GM12878 (cell line): ENCODE results near the gene PIGS. TPM values are rescaled to one million over a fixed set of nuclear protein-coding genes. Genes with fewer than 3 reads are reported as not detected.

Experiments used
- ATAC-seq: fragments of 200-7000 bp; cut with Tn5 transposase; 3 replicates; pipeline ENCODE4 v1.9.1; 2020; ENCODE audit warnings: mild to moderate bottlenecking, moderate library complexity
- BruUV-seq: library from RNA; stranded (reverse); fragments of 400-500 nt; replicated peaks from 2 replicates; lab custom pipeline; 2021; lab: Mats Ljungman, UMichigan
- CTCF ChIA-PET: fragments of 300-600 bp; sonication (Branson Sonifier 250); formaldehyde crosslinking; extraction: SDS; loops from one replicate; lab custom pipeline; 2021; ENCODE audit warnings: inconsistent platforms; lab: Yijun Ruan, JAX
- POLR2A ChIA-PET: fragments of 350-600 bp; formaldehyde crosslinking; extraction: SDS; loops from one replicate; lab custom pipeline; 2021; ENCODE audit warnings: inconsistent platforms; lab: Charles Lee
- RAD21 ChIA-PET: fragments of 300-600 bp; sonication (Branson Sonifier 250); formaldehyde crosslinking; loops from one replicate; lab custom pipeline; 2023; ENCODE audit warnings: antibody characterized with exemption; ENCODE audit not compliant: unreplicated experiment; lab: Charles Lee
- SMC1A ChIA-PET: fragments of 300-600 bp; sonication (Branson Sonifier 250); formaldehyde crosslinking; loops from one replicate; lab custom pipeline; 2023; ENCODE audit not compliant: unreplicated experiment, uncharacterized antibody; lab: Charles Lee
- DNase-seq: peaks from one replicate; pipeline ENCODE4 v3.0.0-alpha.2; 2011; ENCODE audit warnings: low read depth, low spot score
- FAIRE-seq: peaks from 3 replicates; lab custom pipeline; 2011; peaks lifted over from hg19 to GRCh38; lab: Jason Lieb, UNC
- H2AFZ ChIP-seq: 2 replicates; pipeline ENCODE4 v1.6.0; 2011; ENCODE audit warnings: low read depth, low read length, control low read depth; ENCODE audit not compliant: control insufficient read depth
- H3K27ac ChIP-seq: 2 replicates; pipeline ENCODE4 v1.5.1; 2011; ENCODE audit warnings: control low read depth; ENCODE audit not compliant: control insufficient read depth, insufficient read depth
- H3K27me3 ChIP-seq, 2 experiments: replicated peaks in 1 of 2; 2 replicates each; pipeline versions ENCODE4 v1.6.0 to v1.6.1; 2011; ENCODE audit warnings: low read length in 1 of 2; ENCODE audit not compliant: control insufficient read depth in 2 of 2, insufficient read depth in 2 of 2
- H3K36me3 ChIP-seq, 2 experiments: 2 replicates each; pipeline ENCODE4 v1.5.1; 2011; ENCODE audit warnings: low read length in 1 of 2; ENCODE audit not compliant: control insufficient read depth in 2 of 2, insufficient read depth in 2 of 2
- H3K4me1 ChIP-seq: 2 replicates; pipeline ENCODE4 v1.6.1; 2011; ENCODE audit warnings: mild to moderate bottlenecking, low read length, moderate library complexity, mixed read lengths; ENCODE audit not compliant: control insufficient read depth, insufficient read depth
- H3K4me2 ChIP-seq: 2 replicates; pipeline ENCODE4 v1.6.0; 2011; ENCODE audit warnings: control low read depth; ENCODE audit not compliant: control insufficient read depth, insufficient read depth
- H3K4me3 ChIP-seq: fragments of 200-600 bp; sonication (generic); 2 replicates; pipeline ENCODE4 v1.5.1; 2016
- H3K79me2 ChIP-seq: 2 replicates; pipeline ENCODE4 v1.6.0; 2011; ENCODE audit warnings: low read length; ENCODE audit not compliant: control insufficient read depth, insufficient read depth
- H3K9ac ChIP-seq: 2 replicates; pipeline ENCODE4 v1.8.0; 2011; ENCODE audit warnings: low read length, control low read depth, mixed read lengths; ENCODE audit not compliant: control insufficient read depth, insufficient read depth
- H3K9me3 ChIP-seq: replicated peaks from 3 replicates; pipeline ENCODE4 v1.5.1; 2011; ENCODE audit warnings: mild to moderate bottlenecking, low read length; ENCODE audit not compliant: control insufficient read depth, insufficient read depth
- H4K20me1 ChIP-seq: 2 replicates; pipeline ENCODE4 v1.6.0; 2011; ENCODE audit not compliant: control insufficient read depth, insufficient read depth
- ATF2 ChIP-seq: IDR thresholded peaks from 2 replicates; pipeline ENCODE4 v1.6.1; 2012; ENCODE audit warnings: low read length, inconsistent platforms
- BACH1 ChIP-seq: fragments of 450-650 bp; IDR thresholded peaks from 2 replicates; pipeline ENCODE4 v1.6.1; 2017; ENCODE audit warnings: mild to moderate bottlenecking, borderline replicate concordance
- BRCA1 ChIP-seq: IDR thresholded peaks from 2 replicates; pipeline ENCODE4 v1.6.1; 2011; ENCODE audit warnings: low read depth, low read length, improper control_type of control experiment
- CHD2 ChIP-seq: IDR thresholded peaks from 2 replicates; pipeline ENCODE4 v1.6.1; 2011; ENCODE audit warnings: low read depth, low read length, improper control_type of control experiment, borderline replicate concordance
- MLLT1 ChIP-seq: fragments of 450-650 bp; IDR thresholded peaks from 2 replicates; pipeline ENCODE4 v1.6.1; 2016; ENCODE audit warnings: mild to moderate bottlenecking
- SKIL ChIP-seq: fragments of 450-650 bp; IDR thresholded peaks from 2 replicates; pipeline ENCODE4 v1.6.1; 2017; ENCODE audit warnings: mild to moderate bottlenecking, low read depth, inconsistent platforms; ENCODE audit not compliant: poor library complexity, severe bottlenecking
- TCF7 ChIP-seq: IDR thresholded peaks from 2 replicates; pipeline ENCODE4 v1.6.1; 2014; ENCODE audit warnings: antibody characterized with exemption, borderline replicate concordance
- USF2 ChIP-seq: IDR thresholded peaks from 2 replicates; pipeline ENCODE4 v1.6.1; 2011; ENCODE audit warnings: low read depth, low read length, improper control_type of control experiment, borderline replicate concordance
- WRNIP1 ChIP-seq: IDR thresholded peaks from 2 replicates; pipeline ENCODE4 v1.6.1; 2011; ENCODE audit warnings: low read depth, low read length, improper control_type of control experiment, borderline replicate concordance
- ZBTB40 ChIP-seq: fragments of 450-650 bp; IDR thresholded peaks from 2 replicates; pipeline ENCODE4 v1.6.1; 2016; ENCODE audit warnings: mild to moderate bottlenecking, moderate library complexity, borderline replicate concordance
- ZNF207 ChIP-seq: fragments of 450-650 bp; IDR thresholded peaks from 2 replicates; pipeline ENCODE4 v1.6.1; 2014; ENCODE audit warnings: antibody characterized with exemption, mild to moderate bottlenecking, borderline replicate concordance
- WGBS: methylation state at CpG from one replicate; pipeline ENCODE4 v1.1.6; 2016; ENCODE audit warnings: low lambda C conversion rate; ENCODE audit not compliant: insufficient replicate concordance, insufficient coverage; ENCODE audit errors: missing lambda C conversion rate; 5-methylcytosine and 5-hydroxymethylcytosine counted together
- in situ Hi-C: fragments of 300-500 bp; cut with MboI; formaldehyde crosslinking; loops from 9 replicates; pipeline ENCODE4 v1.14.3; 2018; ENCODE audit warnings: mixed read lengths
- intact Hi-C: fragments of 100-400 bp; cut with micrococcal nuclease; formaldehyde crosslinking; loops from one replicate; pipeline ENCODE4 v1.14.2; 2022; ENCODE audit not compliant: unreplicated experiment
- polyA plus RNA-seq, 11 experiments: library from polyadenylated mRNA; depleted of rRNA in 4 of 11; unstranded in 6 of 11; stranded (reverse) in 5 of 11; fragments of >200 nt; fragmentation: Nextera tagmentation in 4 of 11; fragmentation: Illumina TruSeq in 1 of 11; extraction: Ambion mirVana in 4 of 11; extraction: Trizol in 1 of 11; gene quantifications; 1 replicate in 1 of 11; 2 replicates in 10 of 11; pipeline versions ENCODE4 v1.2.1 to v1.2.3, GENCODE V29; 2011 to 2016; ENCODE audit warnings: inconsistent platforms in 2 of 11, missing spikeins in 2 of 11, low read depth in 1 of 11
- total RNA-seq, 4 experiments: library from RNA; depleted of rRNA in 3 of 4; stranded (reverse); fragments of >200 nt in 3 of 4; fragmentation: Illumina TruSeq in 1 of 4; extraction: Trizol in 1 of 4; gene quantifications; 2 replicates each; pipeline versions ENCODE4 v1.2.1 to v1.2.3, GENCODE V29; 2013 to 2021

The PIGS gene
- total and polyA plus RNA-seq, 10 of the 15 experiments (the other 5 are each of a cell fraction or from before 2014, with no cell fraction given): 27.5 to 73.7 (median 50.7) TPM

GRCh38 chr17:28536532-28537218, 34.6 kb downstream of the PIGS start:
- H3K4me3 ChIP-seq: no peak overlapping the region
- no peaks in the 10 kb centered on the region for H3K36me3 ChIP-seq
- H3K79me2 ChIP-seq: no peaks in the 10 kb centered on the region
- DNase-seq (no peak), ATAC-seq (no peak), FAIRE-seq (no peak)
- ChIA-PET CTCF (interaction anchor here (1.0 to 4.2 kb wide), 4 partner anchors 11 to 49 kb away, joined by 3 to 59 read pairs (median 3); no protein-coding TSS in a partner anchor), SMC1A (interaction anchor here (1.6 kb wide), 1 partner anchor 41 kb away, joined by 6 read pairs; no protein-coding TSS in a partner anchor), POLR2A (interaction anchor here (1.2 kb wide), 1 partner anchor 11 kb away, joined by 3 read pairs; no protein-coding TSS in a partner anchor), RAD21 (interaction anchor here (1.2 to 1.4 kb wide), 2 partner anchors 11 to 35 kb away, joined by 5 read pairs; no protein-coding TSS in a partner anchor)
- no peaks in the 10 kb centered on the region for H3K4me1 ChIP-seq
- intact Hi-C loops: no loop called here
- 31% methylated on average over 9 of the region's 9 CpGs for WGBS
- in situ Hi-C loops: no loop called here
- H4K20me1 ChIP-seq: no peaks in the 10 kb centered on the region
- no peak overlapping the region for H3K4me2 ChIP-seq
- no peak overlapping the region for H2AFZ ChIP-seq
- no peak overlapping the region for H3K9ac ChIP-seq
- no peaks in the 10 kb centered on the region for H3K9me3 ChIP-seq
- H3K27me3 ChIP-seq: no peaks in the 10 kb centered on the region
- no peak overlapping the region for H3K27ac ChIP-seq
- no TSS peak for BruUV-seq
- TF ChIP-seq BRCA1: no peak
- no peak for TF ChIP-seq BACH1
- TF ChIP-seq TCF7: no peak
- no peak for TF ChIP-seq ZNF207
- no peak for TF ChIP-seq SKIL
- TF ChIP-seq MLLT1: no peak
- TF ChIP-seq CHD2: no peak
- TF ChIP-seq WRNIP1: no peak
- TF ChIP-seq ATF2: no peak
- no peak for TF ChIP-seq ZBTB40
- no peak for TF ChIP-seq USF2
